OCI-LY7 (cell line): ENCODE data around the gene UGT1A7. TPM values are rescaled to one million over a fixed set of nuclear protein-coding genes. Genes with fewer than 3 reads are reported as not detected.
A peak's percentile ranks its signal among the peaks of the same experiment; 100 is the strongest.

ENCODE experiments used
- BruUV-seq: library from RNA; stranded (reverse); fragments of 400-500 nt; replicated peaks from 2 replicates; lab custom pipeline; 2021; lab: Mats Ljungman, UMichigan
- CTCF ChIA-PET: fragments of 300-600 bp; sonication (Branson Sonifier 250); formaldehyde crosslinking; loops from one replicate; lab custom pipeline; 2022; ENCODE audit warnings: antibody characterized with exemption; ENCODE audit not compliant: unreplicated experiment; lab: Charles Lee
- POLR2A ChIA-PET: fragments of 300-600 bp; sonication (Branson Sonifier 250); formaldehyde crosslinking; loops from one replicate; lab custom pipeline; 2022; ENCODE audit warnings: antibody characterized with exemption; lab: Charles Lee
- DNase-seq: peaks from one replicate; pipeline ENCODE4 v3.0.0-alpha.2; 2015; ENCODE audit warnings: low spot score
- H2AFZ ChIP-seq: fragments of 200-600 bp; sonication (generic), shearing (Covaris generic); 2 replicates; pipeline ENCODE4 v1.6.1; 2014; ENCODE audit warnings: mild to moderate bottlenecking, antibody characterized with exemption, low read length, moderate library complexity
- H3K27ac ChIP-seq: fragments of 200-600 bp; sonication (generic); 2 replicates; pipeline ENCODE4 v1.5.1; 2014; ENCODE audit warnings: mixed run types, low read depth, mild to moderate bottlenecking, moderate library complexity, low read length, inconsistent platforms; ENCODE audit not compliant: poor library complexity, severe bottlenecking
- H3K36me3 ChIP-seq: fragments of 200-600 bp; sonication (generic); 2 replicates; pipeline ENCODE4 v1.6.1; 2014; ENCODE audit warnings: mild to moderate bottlenecking, antibody characterized with exemption, low read length, moderate library complexity, mixed read lengths; ENCODE audit not compliant: insufficient read depth
- H3K4me1 ChIP-seq: fragments of 200-600 bp; sonication (generic); 2 replicates; pipeline ENCODE4 v1.5.1; 2014; ENCODE audit warnings: mild to moderate bottlenecking, low read length; ENCODE audit not compliant: insufficient read depth, poor library complexity, severe bottlenecking
- H3K4me2 ChIP-seq: fragments of 200-600 bp; sonication (generic); 2 replicates; pipeline ENCODE4 v1.6.1; 2014; ENCODE audit warnings: mild to moderate bottlenecking, low read length
- H3K4me3 ChIP-seq: fragments of 200-600 bp; sonication (generic); 2 replicates; pipeline ENCODE4 v1.5.1; 2014; ENCODE audit warnings: mild to moderate bottlenecking, low read depth, low read length; ENCODE audit not compliant: poor library complexity, severe bottlenecking
- H3K79me2 ChIP-seq: fragments of 200-600 bp; sonication (generic); 2 replicates; pipeline ENCODE4 v1.6.1; 2016; ENCODE audit warnings: low read depth, mild to moderate bottlenecking, low read length, moderate library complexity, mixed read lengths; ENCODE audit not compliant: insufficient read depth
- H3K9me2 ChIP-seq: fragments of 200-600 bp; sonication (generic); 2 replicates; pipeline ENCODE4 v1.6.1; 2016; ENCODE audit warnings: mild to moderate bottlenecking, low read length, mixed read lengths; ENCODE audit not compliant: insufficient read depth
- H3K9me3 ChIP-seq: fragments of 200-600 bp; sonication (generic); 2 replicates; pipeline ENCODE4 v1.6.1; 2014; ENCODE audit warnings: mild to moderate bottlenecking, mixed run types, low read length, mixed read lengths
- H4K20me1 ChIP-seq: fragments of 200-600 bp; sonication (generic); 2 replicates; pipeline ENCODE4 v1.6.1; 2014; ENCODE audit warnings: mild to moderate bottlenecking, antibody characterized with exemption, low read length, moderate library complexity, mixed read lengths; ENCODE audit not compliant: insufficient read depth
- EZH2phosphoT487 ChIP-seq: fragments of 200-600 bp; sonication (generic); IDR thresholded peaks from 2 replicates; pipeline ENCODE4 v1.6.1; 2018; ENCODE audit warnings: low read depth, borderline replicate concordance, mild to moderate bottlenecking, mixed run types, antibody characterized with exemption, low read length, moderate library complexity, mixed read lengths
- intact Hi-C: fragments of 100-400 bp; cut with micrococcal nuclease; formaldehyde crosslinking; loops from one replicate; pipeline ENCODE4 v1.10.0; 2022; ENCODE audit not compliant: unreplicated experiment
- total RNA-seq, 2 experiments: library from RNA; depleted of rRNA in 1 of 2; stranded (reverse); fragments of >200 nt in 1 of 2; shearing (Covaris generic) in 1 of 2; gene quantifications; 2 replicates each; pipeline ENCODE4 v1.2.3, GENCODE V29; 2014 to 2022
- TF ChIP-seq, protein P1 (sequence below): fragments of 200-600 bp; sonication (generic); conservative IDR thresholded peaks from 2 replicates; pipeline ENCODE4 v1.5.1; 2014; ENCODE audit warnings: mild to moderate bottlenecking, antibody characterized with exemption, low read length, moderate library complexity, mixed read lengths

Gene UGT1A7
- total RNA-seq, 2 experiments from 2014 or later, result not detected

DNA sequence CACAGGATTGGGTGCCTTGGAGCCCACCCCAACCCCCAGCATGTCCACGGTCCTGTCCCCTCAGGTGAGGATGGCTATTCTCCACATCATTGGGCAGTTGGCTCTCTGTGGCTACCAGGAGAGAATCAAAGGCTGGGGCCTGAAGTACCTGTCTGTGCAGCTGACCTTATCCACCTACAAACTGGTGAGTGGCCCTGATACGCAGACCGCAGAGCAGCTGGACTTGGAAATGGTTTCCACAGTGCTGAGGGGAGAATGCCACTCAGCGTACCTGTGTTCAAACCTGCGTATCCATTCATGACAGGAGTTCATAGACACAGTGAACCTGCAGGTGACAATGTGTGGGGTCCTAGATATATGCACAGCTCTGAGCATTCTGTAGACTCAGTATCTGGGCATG, 118.0 kb downstream of the UGT1A7 start:
- Histone ChIP-seq H2AFZ (no peak overlapping the region), H3K9me2 (no peaks in the 10 kb centered on the region), H3K36me3 (no peaks in the 10 kb centered on the region), H3K4me2 (no peak overlapping the region), H3K79me2 (no peaks in the 10 kb centered on the region), H3K9me3 (no peaks in the 10 kb centered on the region), H4K20me1 (no peaks in the 10 kb centered on the region), H3K4me3 (no peak overlapping the region), H3K4me1 (peaks cover 11% of the 10 kb centered on the region), H3K27ac (no peak overlapping the region)
- TF ChIP-seq EZH2phosphoT487, result no peak
- no peak for DNase-seq
- BruUV-seq, result no TSS peak
- ChIA-PET CTCF (no interaction called here), POLR2A (interaction anchor here (0.5 kb wide), 1 partner anchor 170 kb away, joined by 3 read pairs; no protein-coding TSS in a partner anchor)
- intact Hi-C loops, result no loop called here

DNA sequence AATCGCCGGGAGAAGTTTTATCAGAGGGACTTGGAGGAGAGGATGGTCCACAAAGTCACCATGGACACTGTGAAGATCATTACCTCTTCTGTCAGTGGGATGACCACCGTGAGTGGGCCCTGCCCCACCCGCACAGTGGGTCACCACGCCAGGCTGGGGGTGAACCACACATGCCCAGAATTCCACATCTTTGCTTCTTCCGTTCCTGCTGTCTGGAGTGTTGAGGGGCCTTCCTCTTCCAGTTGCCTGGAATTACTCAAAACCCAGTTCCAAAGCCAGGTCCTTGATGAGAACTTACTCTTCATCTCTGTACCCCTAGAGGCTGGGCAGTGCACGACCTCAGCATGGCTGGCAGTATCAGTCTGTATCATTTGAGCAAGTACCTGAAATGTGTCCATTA, 118.5 kb downstream of the UGT1A7 start:
- CTCF ChIA-PET, result no interaction called here
- H3K79me2 ChIP-seq, result no peaks in the 10 kb centered on the region
- no peaks in the 10 kb centered on the region for H3K9me3 ChIP-seq
- no peaks in the 10 kb centered on the region for H3K36me3 ChIP-seq
- H3K4me1 ChIP-seq, result peaks cover 11% of the 10 kb centered on the region
- TF ChIP-seq, protein P1, sequence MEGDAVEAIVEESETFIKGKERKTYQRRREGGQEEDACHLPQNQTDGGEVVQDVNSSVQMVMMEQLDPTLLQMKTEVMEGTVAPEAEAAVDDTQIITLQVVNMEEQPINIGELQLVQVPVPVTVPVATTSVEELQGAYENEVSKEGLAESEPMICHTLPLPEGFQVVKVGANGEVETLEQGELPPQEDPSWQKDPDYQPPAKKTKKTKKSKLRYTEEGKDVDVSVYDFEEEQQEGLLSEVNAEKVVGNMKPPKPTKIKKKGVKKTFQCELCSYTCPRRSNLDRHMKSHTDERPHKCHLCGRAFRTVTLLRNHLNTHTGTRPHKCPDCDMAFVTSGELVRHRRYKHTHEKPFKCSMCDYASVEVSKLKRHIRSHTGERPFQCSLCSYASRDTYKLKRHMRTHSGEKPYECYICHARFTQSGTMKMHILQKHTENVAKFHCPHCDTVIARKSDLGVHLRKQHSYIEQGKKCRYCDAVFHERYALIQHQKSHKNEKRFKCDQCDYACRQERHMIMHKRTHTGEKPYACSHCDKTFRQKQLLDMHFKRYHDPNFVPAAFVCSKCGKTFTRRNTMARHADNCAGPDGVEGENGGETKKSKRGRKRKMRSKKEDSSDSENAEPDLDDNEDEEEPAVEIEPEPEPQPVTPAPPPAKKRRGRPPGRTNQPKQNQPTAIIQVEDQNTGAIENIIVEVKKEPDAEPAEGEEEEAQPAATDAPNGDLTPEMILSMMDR, result no peak
- no peak for TF ChIP-seq EZH2phosphoT487
- no peak overlapping the region for H2AFZ ChIP-seq
- no peaks in the 10 kb centered on the region for H4K20me1 ChIP-seq
- H3K9me2 ChIP-seq, result no peaks in the 10 kb centered on the region
- H3K4me3 ChIP-seq, result no peak overlapping the region
- DNase-seq, result no peak
- BruUV-seq, result no TSS peak
- POLR2A ChIA-PET, result no interaction called here
- H3K4me2 ChIP-seq, result no peak overlapping the region
- intact Hi-C loops, result no loop called here
- H3K27ac ChIP-seq, result no peak overlapping the region

DNA sequence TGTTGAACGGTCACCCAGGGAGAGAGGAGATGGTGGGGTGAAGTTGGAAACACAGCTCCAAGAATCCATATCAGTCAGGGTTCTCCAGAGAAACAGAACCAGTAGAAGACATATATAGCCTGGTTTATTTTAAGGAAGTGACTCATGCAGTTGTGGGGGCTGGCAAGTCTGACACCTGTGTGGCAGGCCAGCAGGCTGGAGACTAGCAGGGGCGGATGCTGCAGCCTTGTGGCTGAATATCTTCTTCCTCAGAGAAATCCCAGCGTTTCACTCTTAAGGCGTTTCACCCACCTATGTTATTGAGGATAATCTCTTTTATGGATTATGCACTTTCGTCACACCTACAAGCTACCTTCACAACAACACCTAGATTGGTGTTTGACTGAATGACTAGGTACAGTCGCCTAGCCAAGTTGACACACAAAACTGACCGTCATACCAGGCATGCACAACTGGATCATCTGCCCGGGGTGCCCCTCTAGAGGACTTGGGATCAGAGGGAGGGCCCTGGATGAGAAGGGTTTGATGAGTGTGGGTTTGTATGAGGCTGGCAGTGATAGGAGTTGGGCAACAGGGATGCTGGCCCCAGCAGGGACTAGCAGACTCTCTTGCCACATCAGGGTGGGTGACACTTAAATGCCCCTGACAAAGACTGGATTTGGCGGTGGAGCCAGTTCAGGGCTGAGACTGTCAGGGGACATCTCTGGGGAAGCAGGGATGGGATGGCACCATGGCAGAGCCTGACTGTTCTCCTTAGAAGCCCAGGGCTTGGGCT, 119.8 kb downstream of the UGT1A7 start:
- Histone ChIP-seq H3K9me2 (no peaks in the 10 kb centered on the region), H3K4me3 (no peak overlapping the region), H3K9me3 (no peaks in the 10 kb centered on the region), H3K4me2 (no peak overlapping the region; the same call in 1 of the 2 replicates), H3K36me3 (no peaks in the 10 kb centered on the region), H4K20me1 (no peaks in the 10 kb centered on the region), H2AFZ (no peak overlapping the region), H3K79me2 (no peaks in the 10 kb centered on the region), H3K4me1 (peaks cover 11% of the 10 kb centered on the region), H3K27ac (no peak overlapping the region)
- DNase-seq, result peak; percentile 57
- TF ChIP-seq, protein P1, result peak; percentile 39
- no peak for TF ChIP-seq EZH2phosphoT487
- no TSS peak for BruUV-seq
- intact Hi-C loops, result no loop called here
- ChIA-PET CTCF (no interaction called here), POLR2A (interaction anchor here (1.3 kb wide), 1 partner anchor 10 kb away, joined by 3 read pairs; no protein-coding TSS in a partner anchor)
